ENCODE data around the gene GRAP2. TPM values are rescaled to one million over a fixed set of nuclear protein-coding genes. Genes with fewer than 3 reads are reported as not detected.

The GRAP2 gene
- total RNA-seq, 1 donor from 2014 or later = not detected

- no peak overlapping the region for H3K27ac ChIP-seq
- DNase-seq (ENCODE audit: low spot score) = no peak
Observed at GRCh38 chr22:39915295-39915726, 14.4 kb downstream of the GRAP2 start.

GRCh38 chr22:39916496-39916895 lies 15.6 kb downstream of the GRAP2 start:
- Histone ChIP-seq H3K79me2 (ENCODE audit: low read depth) (no peaks in the 10 kb centered on the region), H3K4me2 (no peak overlapping the region), H3K9me3 (ENCODE audit: low read depth) (no peaks in the 10 kb centered on the region), H3K36me3 (no peaks in the 10 kb centered on the region), H3F3A (ENCODE audit: low read depth) (peaks cover 23% of the 10 kb centered on the region), H3K27me3 (no peaks in the 10 kb centered on the region), H4K20me1 (ENCODE audit: low read depth) (peaks cover 13% of the 10 kb centered on the region), H3K27ac (no peak overlapping the region), H3K4me1 (peaks cover 33% of the 10 kb centered on the region), H3K9ac (no peak overlapping the region), H3K4me3 (no peak overlapping the region), H2AFZ (replicated peaks) (no peak overlapping the region)
- no peak overlapping the region for H3K4me3 Mint-ChIP-seq
- H3K27me3 Mint-ChIP-seq (ENCODE audit: insufficient read depth, low read depth) = peaks cover 3% of the 10 kb centered on the region
- H3K9me3 Mint-ChIP-seq = no peaks in the 10 kb centered on the region
- TF ChIP-seq EZH2 (IDR thresholded peaks at IDR 0.05) (no peak), EZH2phosphoT487 (IDR thresholded peaks at IDR 0.05) (no peak), CTCF (IDR thresholded peaks at IDR 0.05) (no peak)
- peaks cover 50% of the 10 kb centered on the region for H3K4me1 Mint-ChIP-seq
- no peak overlapping the region for H3K27ac Mint-ChIP-seq
- no peak for DNase-seq (ENCODE audit: low spot score)
- H3K36me3 Mint-ChIP-seq = no peaks in the 10 kb centered on the region

More at GRCh38 chr22:39915295-39915726, 14.4 kb downstream of the GRAP2 start:
- Mint-ChIP-seq H3K27ac (peak overlapping the region; percentile 6), H3K4me1 (peaks cover 53% of the 10 kb centered on the region), H3K9me3 (no peaks in the 10 kb centered on the region), H3K27me3 (ENCODE audit: insufficient read depth, low read depth) (no peaks in the 10 kb centered on the region), H3K4me3 (peak overlapping the region; percentile 2), H3K36me3 (no peaks in the 10 kb centered on the region)
- no peaks in the 10 kb centered on the region for H3K27me3 ChIP-seq
- peaks cover 13% of the 10 kb centered on the region for H4K20me1 ChIP-seq (ENCODE audit: low read depth)
- H3K36me3 ChIP-seq = no peaks in the 10 kb centered on the region
- H3K4me2 ChIP-seq = no peak overlapping the region
- H3K4me1 ChIP-seq = peaks cover 33% of the 10 kb centered on the region
- H3F3A ChIP-seq (ENCODE audit: low read depth) = peaks cover 23% of the 10 kb centered on the region
- no peak overlapping the region for H3K4me3 ChIP-seq
- TF ChIP-seq EZH2 (IDR thresholded peaks at IDR 0.05) (no peak), EZH2phosphoT487 (IDR thresholded peaks at IDR 0.05) (no peak), CTCF (IDR thresholded peaks at IDR 0.05) (no peak)
- no peaks in the 10 kb centered on the region for H3K9me3 ChIP-seq (ENCODE audit: low read depth)
- H2AFZ ChIP-seq (replicated peaks) = no peak overlapping the region
- no peaks in the 10 kb centered on the region for H3K79me2 ChIP-seq (ENCODE audit: low read depth)
- no peak overlapping the region for H3K9ac ChIP-seq

- Mint-ChIP-seq H3K27me3 (ENCODE audit: insufficient read depth, low read depth) (peaks cover 3% of the 10 kb centered on the region), H3K36me3 (no peaks in the 10 kb centered on the region), H3K9me3 (no peaks in the 10 kb centered on the region), H3K4me3 (no peak overlapping the region), H3K4me1 (peaks cover 45% of the 10 kb centered on the region), H3K27ac (no peak overlapping the region)
- Histone ChIP-seq H4K20me1 (ENCODE audit: low read depth) (peaks cover 13% of the 10 kb centered on the region), H3K4me3 (no peak overlapping the region), H3K79me2 (ENCODE audit: low read depth) (no peaks in the 10 kb centered on the region), H3K4me2 (no peak overlapping the region), H3K4me1 (peaks cover 33% of the 10 kb centered on the region), H3F3A (ENCODE audit: low read depth) (peaks cover 23% of the 10 kb centered on the region), H3K9me3 (ENCODE audit: low read depth) (no peaks in the 10 kb centered on the region), H3K27ac (no peak overlapping the region), H2AFZ (replicated peaks) (no peak overlapping the region), H3K9ac (no peak overlapping the region), H3K27me3 (no peaks in the 10 kb centered on the region), H3K36me3 (no peaks in the 10 kb centered on the region)
- no peak for DNase-seq (ENCODE audit: low spot score)
- TF ChIP-seq EZH2 (IDR thresholded peaks at IDR 0.05) (no peak), CTCF (IDR thresholded peaks at IDR 0.05) (no peak), EZH2phosphoT487 (IDR thresholded peaks at IDR 0.05) (no peak)
Observed at GRCh38 chr22:39917197-39917643, 16.3 kb downstream of the GRAP2 start.

Data from neural progenitor cell (in vitro differentiated cells).